ENCODE results near the gene UPK3BL1. TPM values are rescaled to one million over a fixed set of nuclear protein-coding genes. Genes with fewer than 3 reads are reported as not detected.
"Not testable (repeated sequence)": the region's sequence is repeated elsewhere in the genome, so short reads cannot be mapped to it uniquely, and the experiment has no call there.

Gene UPK3BL1
- total RNA-seq, 1 experiment from 2014 or later, result 39.8 TPM

DNA sequence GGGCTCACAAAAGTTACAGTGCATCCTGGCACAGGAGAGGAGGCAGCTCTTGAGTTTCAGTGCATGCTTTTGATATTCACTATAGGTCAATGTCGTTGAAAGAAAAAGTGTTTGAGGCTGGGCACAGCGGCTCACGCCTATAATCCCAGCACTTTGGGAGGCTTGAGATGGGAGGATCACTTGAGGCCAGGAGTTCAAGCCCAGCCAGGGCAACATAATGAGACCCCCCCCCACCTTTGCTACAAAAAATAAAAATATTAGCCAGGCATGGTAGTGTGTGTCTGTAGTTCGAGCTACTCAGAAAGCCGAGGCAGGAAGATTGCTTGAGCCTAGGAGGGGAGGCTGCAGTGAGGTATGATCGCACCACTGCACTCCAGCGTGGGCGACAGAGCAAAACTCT lies 24.5 kb downstream of the UPK3BL1 start:
- POLR2A ChIA-PET (ENCODE audit: unreplicated experiment), result not testable (repeated sequence)

DNA sequence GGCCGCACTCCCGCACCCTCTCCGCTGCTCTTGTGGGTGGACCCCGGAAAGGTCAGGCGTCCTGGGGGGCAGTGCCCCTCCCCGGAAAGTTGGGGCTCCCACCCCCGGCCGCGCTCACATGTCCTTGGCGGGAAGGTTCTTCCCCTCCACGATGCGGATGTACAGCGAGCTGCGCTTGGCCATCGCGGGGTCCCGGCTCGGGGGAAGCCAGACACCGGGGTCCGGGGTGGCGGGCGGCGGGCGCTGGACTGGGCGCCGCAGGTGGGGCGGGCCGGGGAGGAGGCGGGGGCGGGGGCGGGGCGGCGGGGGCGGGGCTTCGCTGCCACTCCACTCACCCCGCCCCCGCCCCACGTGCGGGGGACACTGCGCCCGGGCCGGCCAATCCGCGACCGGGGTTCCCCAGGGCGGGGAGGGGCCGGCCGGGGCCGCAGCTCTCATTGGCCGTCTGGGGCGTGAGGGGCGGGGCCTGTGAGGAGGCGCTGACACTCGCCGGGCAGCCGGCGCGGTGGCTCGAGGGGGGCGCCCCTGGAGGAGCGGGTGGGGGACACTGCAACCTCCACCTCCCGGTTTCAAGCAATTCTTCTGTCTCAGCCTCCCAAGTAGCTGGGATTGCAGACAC lies 26.0 kb downstream of the UPK3BL1 start, which contains the start of gene RASA4:
Gene RASA4 (minus strand): TSS at position 250 of the 619 bp plus-strand sequence. CDS start 67 bp downstream, at position 183.
- not testable (repeated sequence) for H3K4me3 ChIP-seq

More for the DNA sequence above, 24.5 kb downstream of the UPK3BL1 start:
- DNase-seq; H3K27me3 ChIP-seq (ENCODE audit: insufficient read depth, low read depth); intact Hi-C loops (cut with micrococcal nuclease; ENCODE audit: unreplicated experiment); H3K4me3 ChIP-seq; H3F3A ChIP-seq (ENCODE audit: insufficient read depth, low read depth); H4K20me1 ChIP-seq (ENCODE audit: insufficient read depth); H3K4me1 ChIP-seq (replicated peaks; ENCODE audit: insufficient read depth); H3K27ac ChIP-seq; H3K4me2 ChIP-seq; H3K36me3 ChIP-seq (ENCODE audit: low read depth); H2AFZ ChIP-seq; BruUV-seq (replicated peaks); H3K9me3 ChIP-seq (ENCODE audit: insufficient read depth, low read depth); CTCF ChIA-PET; H3K79me2 ChIP-seq (ENCODE audit: low read depth); H3K9me2 ChIP-seq (ENCODE audit: insufficient read depth): not testable (repeated sequence)

GRCh38 chr7:102615930-102616329 lies 26.7 kb downstream of the UPK3BL1 start:
- H3K36me3 ChIP-seq (ENCODE audit: low read depth); CTCF ChIA-PET: not testable (repeated sequence)

More for the DNA sequence above, 26.0 kb downstream of the UPK3BL1 start, which contains the start of gene RASA4:
- H3K36me3 ChIP-seq (ENCODE audit: low read depth); H3K9me3 ChIP-seq (ENCODE audit: insufficient read depth, low read depth); H3K27me3 ChIP-seq (ENCODE audit: insufficient read depth, low read depth); intact Hi-C loops (cut with micrococcal nuclease; ENCODE audit: unreplicated experiment); BruUV-seq (replicated peaks); H3K27ac ChIP-seq; H3K79me2 ChIP-seq (ENCODE audit: low read depth); CTCF ChIA-PET; H3K9me2 ChIP-seq (ENCODE audit: insufficient read depth); H2AFZ ChIP-seq; POLR2A ChIA-PET (ENCODE audit: unreplicated experiment); H3F3A ChIP-seq (ENCODE audit: insufficient read depth, low read depth); H3K4me1 ChIP-seq (replicated peaks; ENCODE audit: insufficient read depth); H4K20me1 ChIP-seq (ENCODE audit: insufficient read depth): not testable (repeated sequence)
- DNase-seq, result peak; percentile 27 to 43
- peak within 1 kb of the TSS; percentile 66 for H3K4me2 ChIP-seq

DNA sequence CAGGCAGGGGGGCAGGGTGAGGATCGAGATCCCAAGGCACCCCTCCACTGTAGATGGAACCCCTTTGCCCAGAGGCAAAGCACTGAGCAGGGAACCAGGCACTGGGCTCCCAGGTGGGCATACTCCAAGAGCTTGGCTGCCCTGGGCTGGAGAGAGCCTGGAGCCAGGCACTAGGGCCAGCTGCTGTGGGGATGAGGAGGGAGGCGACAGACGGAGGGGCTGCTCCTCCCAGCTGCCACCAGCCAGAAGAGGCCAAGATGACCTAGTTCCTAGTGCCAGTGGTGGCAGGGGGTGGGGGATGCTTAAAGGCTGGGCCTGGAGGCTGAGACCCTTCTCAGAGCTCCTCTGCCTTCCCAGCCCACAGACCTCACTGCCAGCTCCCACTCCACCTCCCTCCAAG lies 27.7 kb downstream of the UPK3BL1 start:
- H2AFZ ChIP-seq; BruUV-seq (replicated peaks); POLR2A ChIA-PET (ENCODE audit: unreplicated experiment); H3K36me3 ChIP-seq (ENCODE audit: low read depth); H3K9me2 ChIP-seq (ENCODE audit: insufficient read depth); H3K79me2 ChIP-seq (ENCODE audit: low read depth); H3K4me3 ChIP-seq; H3K27ac ChIP-seq; intact Hi-C loops (cut with micrococcal nuclease; ENCODE audit: unreplicated experiment); H3K27me3 ChIP-seq (ENCODE audit: insufficient read depth, low read depth); DNase-seq; H3K4me1 ChIP-seq (replicated peaks; ENCODE audit: insufficient read depth); CTCF ChIA-PET; H3K9me3 ChIP-seq (ENCODE audit: insufficient read depth, low read depth); H3F3A ChIP-seq (ENCODE audit: insufficient read depth, low read depth); H3K4me2 ChIP-seq; H4K20me1 ChIP-seq (ENCODE audit: insufficient read depth): not testable (repeated sequence)

More at GRCh38 chr7:102615930-102616329, 26.7 kb downstream of the UPK3BL1 start:
- H3K79me2 ChIP-seq (ENCODE audit: low read depth); H3K9me2 ChIP-seq (ENCODE audit: insufficient read depth); H3K9me3 ChIP-seq (ENCODE audit: insufficient read depth, low read depth); H3K4me3 ChIP-seq; H3K4me2 ChIP-seq; DNase-seq; H3K27me3 ChIP-seq (ENCODE audit: insufficient read depth, low read depth); H4K20me1 ChIP-seq (ENCODE audit: insufficient read depth); H3K4me1 ChIP-seq (replicated peaks; ENCODE audit: insufficient read depth); H2AFZ ChIP-seq; H3F3A ChIP-seq (ENCODE audit: insufficient read depth, low read depth); intact Hi-C loops (cut with micrococcal nuclease; ENCODE audit: unreplicated experiment); POLR2A ChIA-PET (ENCODE audit: unreplicated experiment); H3K27ac ChIP-seq: not testable (repeated sequence)
- TSS peak; percentile 21 for BruUV-seq (replicated peaks)

GRCh38 chr7:102614346-102614697 lies 28.3 kb downstream of the UPK3BL1 start:
- H3K79me2 ChIP-seq (ENCODE audit: low read depth); H3K4me3 ChIP-seq; H3K27me3 ChIP-seq (ENCODE audit: insufficient read depth, low read depth); H3K4me2 ChIP-seq; H3F3A ChIP-seq (ENCODE audit: insufficient read depth, low read depth); intact Hi-C loops (cut with micrococcal nuclease; ENCODE audit: unreplicated experiment); POLR2A ChIA-PET (ENCODE audit: unreplicated experiment); H3K36me3 ChIP-seq (ENCODE audit: low read depth); BruUV-seq (replicated peaks); H3K27ac ChIP-seq; H3K4me1 ChIP-seq (replicated peaks; ENCODE audit: insufficient read depth); DNase-seq; H3K9me2 ChIP-seq (ENCODE audit: insufficient read depth); CTCF ChIA-PET; H2AFZ ChIP-seq; H3K9me3 ChIP-seq (ENCODE audit: insufficient read depth, low read depth); H4K20me1 ChIP-seq (ENCODE audit: insufficient read depth): not testable (repeated sequence)

DNA sequence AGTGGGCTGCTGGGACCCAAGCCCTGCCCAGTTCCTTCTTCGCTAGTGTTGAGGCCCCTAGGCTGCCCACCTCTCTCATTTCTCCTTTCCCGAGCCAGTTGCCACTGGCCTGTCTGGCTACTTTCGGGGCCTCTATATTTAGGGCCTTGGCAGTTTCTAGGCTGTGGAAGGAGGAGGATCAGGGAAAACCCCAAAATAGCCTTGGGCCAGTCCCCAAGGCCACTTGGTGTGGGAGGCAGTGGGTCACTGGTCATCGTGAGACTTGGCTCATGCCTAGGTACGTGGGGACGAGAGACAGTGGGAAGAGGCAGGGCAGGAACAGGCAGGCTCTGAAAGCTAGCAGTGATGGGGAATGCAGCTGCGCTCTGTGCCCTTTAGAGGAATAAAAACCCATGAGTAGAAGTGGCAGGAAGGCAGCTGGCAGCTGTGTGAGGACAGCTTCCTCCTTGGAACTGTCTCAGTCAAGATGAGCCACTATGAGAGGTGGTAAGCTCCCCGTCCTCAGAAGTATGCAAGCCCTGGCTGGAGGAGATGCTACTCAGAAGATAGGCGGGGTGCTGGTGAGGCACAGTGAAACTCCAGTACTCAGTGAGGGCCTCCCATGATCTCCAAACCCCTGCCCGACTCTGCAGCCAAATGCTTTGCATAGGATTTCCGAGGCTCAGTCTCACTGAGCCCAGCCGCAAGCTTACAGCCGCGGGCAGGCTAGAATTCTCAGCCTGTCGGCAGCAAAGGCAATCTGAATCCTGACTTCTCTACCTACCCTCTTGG lies 28.8 kb downstream of the UPK3BL1 start:
- DNase-seq; CTCF ChIA-PET; BruUV-seq (replicated peaks); H3F3A ChIP-seq (ENCODE audit: insufficient read depth, low read depth); H3K4me2 ChIP-seq; intact Hi-C loops (cut with micrococcal nuclease; ENCODE audit: unreplicated experiment); H3K36me3 ChIP-seq (ENCODE audit: low read depth); H3K27ac ChIP-seq; H4K20me1 ChIP-seq (ENCODE audit: insufficient read depth); H2AFZ ChIP-seq; H3K27me3 ChIP-seq (ENCODE audit: insufficient read depth, low read depth); H3K9me2 ChIP-seq (ENCODE audit: insufficient read depth); H3K4me3 ChIP-seq; H3K4me1 ChIP-seq (replicated peaks; ENCODE audit: insufficient read depth); H3K9me3 ChIP-seq (ENCODE audit: insufficient read depth, low read depth); H3K79me2 ChIP-seq (ENCODE audit: low read depth); POLR2A ChIA-PET (ENCODE audit: unreplicated experiment): not testable (repeated sequence)

- DNase-seq; H3F3A ChIP-seq (ENCODE audit: insufficient read depth, low read depth); H4K20me1 ChIP-seq (ENCODE audit: insufficient read depth); H3K27ac ChIP-seq; H3K4me1 ChIP-seq (replicated peaks; ENCODE audit: insufficient read depth); H3K27me3 ChIP-seq (ENCODE audit: insufficient read depth, low read depth); H3K9me3 ChIP-seq (ENCODE audit: insufficient read depth, low read depth); POLR2A ChIA-PET (ENCODE audit: unreplicated experiment); intact Hi-C loops (cut with micrococcal nuclease; ENCODE audit: unreplicated experiment); H3K4me3 ChIP-seq; H3K4me2 ChIP-seq; H2AFZ ChIP-seq; H3K36me3 ChIP-seq (ENCODE audit: low read depth); CTCF ChIA-PET; BruUV-seq (replicated peaks); H3K79me2 ChIP-seq (ENCODE audit: low read depth); H3K9me2 ChIP-seq (ENCODE audit: insufficient read depth): not testable (repeated sequence)
Measured at GRCh38 chr7:102611675-102612325, 30.8 kb downstream of the UPK3BL1 start.

All from PC-9 (cell line).